NOMO-1 treated with dmso at 0.1 percent for 144 hours (cell line): Measurements from ENCODE around the gene CFAP99.
"Not testable (repeated sequence)": the region's sequence is repeated elsewhere in the genome, so short reads cannot be mapped to it uniquely, and the experiment has no call there.

Experiments used
- DNase-seq: peaks from one replicate; lab custom pipeline; 2025; ENCODE audit not compliant: unreplicated experiment; lab: John Stamatoyannopoulos, UW

CFAP99 gene

DNA sequence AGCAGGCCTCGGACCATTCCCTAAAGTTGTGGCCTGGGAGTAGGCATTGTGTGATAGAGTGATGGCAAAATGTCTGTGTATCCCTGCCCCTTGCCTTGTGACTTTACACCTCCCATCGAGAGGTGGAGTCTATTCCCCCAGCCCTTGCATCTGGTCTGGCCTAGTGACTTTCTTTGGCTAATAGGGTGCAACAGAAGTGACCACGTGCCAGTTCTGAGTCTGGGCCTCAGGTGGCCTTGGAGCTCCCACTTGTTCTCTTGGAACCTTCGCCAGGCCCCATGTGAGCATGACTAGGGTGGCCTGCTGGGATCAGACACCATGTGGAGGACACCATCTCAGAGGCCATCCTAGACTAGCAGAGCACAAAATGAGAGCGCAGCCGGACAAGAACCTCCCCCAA, 46.3 kb downstream of the CFAP99 start:
- DNase-seq = no peak

DNA sequence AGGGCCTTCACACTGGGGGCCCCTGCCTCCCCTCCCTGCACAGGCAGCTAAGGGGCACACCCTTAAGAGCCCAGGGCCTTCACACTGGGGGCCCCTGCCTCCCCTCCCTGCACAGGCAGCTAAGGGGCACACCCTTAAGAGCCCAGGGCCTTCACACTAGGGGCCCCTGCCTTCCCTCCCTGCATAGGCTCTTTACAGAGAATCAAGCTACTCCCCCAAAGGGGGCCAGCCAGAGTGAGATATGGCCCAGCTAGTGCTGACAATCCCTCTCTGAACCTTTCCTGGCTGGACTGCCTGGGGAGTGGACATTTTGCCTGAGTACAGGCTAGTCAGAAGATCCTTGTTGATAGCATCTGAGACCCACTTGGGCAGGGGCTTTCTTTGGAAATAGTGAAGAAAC, 46.8 kb downstream of the CFAP99 start:
- DNase-seq = not testable (repeated sequence)

DNA sequence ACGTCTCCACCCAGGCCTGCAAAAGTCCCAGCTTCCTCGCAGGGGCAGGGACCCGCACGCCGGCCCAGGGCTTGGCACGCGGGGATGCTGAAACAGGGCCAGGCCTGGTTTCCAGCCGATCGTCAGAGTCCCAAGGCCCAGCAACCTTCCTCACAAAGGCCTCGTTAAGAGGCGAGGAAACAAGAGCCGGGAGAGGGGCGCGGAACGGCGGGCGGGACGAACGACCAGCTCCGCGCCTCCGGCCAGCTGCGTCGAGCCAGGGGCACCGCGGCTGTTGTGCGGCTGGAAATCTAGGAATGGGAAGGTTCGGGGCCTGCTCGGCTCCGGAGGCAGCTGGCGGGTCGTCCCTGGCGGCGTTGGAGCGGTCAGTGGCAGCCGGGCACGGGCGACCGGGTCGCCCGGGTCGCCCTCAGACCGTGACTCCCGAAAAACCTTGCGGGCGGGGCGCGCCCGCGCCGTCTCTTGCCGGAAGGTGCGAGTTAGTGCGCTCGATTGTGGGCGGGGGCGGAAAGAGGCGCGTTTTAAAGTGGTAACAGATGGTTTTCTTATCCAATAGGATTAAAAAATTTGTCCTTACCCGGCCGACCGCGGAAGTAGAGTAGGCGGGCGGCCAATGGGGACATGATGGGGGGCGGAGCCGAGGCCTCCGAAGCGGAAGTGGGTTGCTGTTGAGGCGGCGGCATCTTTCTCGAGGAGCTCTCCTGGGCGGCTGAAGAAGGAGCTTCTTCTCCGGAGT, 49.9 kb downstream of the CFAP99 start, which contains the start of gene RNF4:
RNF4 (plus strand) TSS at position 651 of the 736 bp plus-strand sequence. CDS start 21,388 bp downstream, outside the sequence.
- peak; percentile 95 for DNase-seq

DNA sequence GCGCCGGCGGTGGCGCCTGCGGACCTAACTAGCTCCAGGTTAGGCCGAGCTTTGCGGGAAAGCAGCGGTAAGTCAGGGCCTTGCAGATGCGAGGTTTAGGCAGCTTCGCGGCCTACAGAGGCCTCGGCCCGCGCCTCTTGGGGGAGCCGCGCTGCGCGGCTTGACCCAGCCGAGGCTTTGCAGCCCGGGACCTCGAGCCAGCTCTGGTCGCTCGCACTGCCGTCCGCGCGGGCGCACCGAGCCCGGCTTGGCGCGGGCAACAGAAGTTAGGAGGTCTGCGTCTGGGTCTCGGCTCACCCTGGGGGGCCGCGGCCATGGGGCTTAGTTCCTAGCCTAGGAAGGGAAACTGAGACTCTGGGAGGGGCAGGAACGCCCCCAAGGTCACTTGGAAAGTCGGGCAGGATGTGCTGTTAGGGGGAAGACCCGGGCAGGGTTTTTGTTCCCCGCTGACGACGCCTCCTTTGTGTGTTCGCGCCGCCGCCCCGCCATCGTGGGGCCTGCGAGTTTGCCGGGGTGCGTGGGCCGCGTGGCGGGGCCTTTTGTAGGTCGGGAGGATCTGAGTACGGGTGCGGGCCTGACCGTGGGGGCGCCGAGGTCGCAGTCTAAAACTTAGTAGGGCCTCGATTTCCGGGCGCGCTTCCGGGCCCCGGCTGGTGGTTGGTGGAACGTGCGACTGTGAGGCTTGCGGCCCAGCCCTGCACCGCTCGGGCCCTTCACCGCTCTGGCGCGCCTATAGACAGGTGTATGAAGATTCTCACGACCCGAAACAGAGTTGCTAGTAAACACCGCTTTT, 50.6 kb downstream of the CFAP99 start:
- peak; percentile 32 for DNase-seq

DNA sequence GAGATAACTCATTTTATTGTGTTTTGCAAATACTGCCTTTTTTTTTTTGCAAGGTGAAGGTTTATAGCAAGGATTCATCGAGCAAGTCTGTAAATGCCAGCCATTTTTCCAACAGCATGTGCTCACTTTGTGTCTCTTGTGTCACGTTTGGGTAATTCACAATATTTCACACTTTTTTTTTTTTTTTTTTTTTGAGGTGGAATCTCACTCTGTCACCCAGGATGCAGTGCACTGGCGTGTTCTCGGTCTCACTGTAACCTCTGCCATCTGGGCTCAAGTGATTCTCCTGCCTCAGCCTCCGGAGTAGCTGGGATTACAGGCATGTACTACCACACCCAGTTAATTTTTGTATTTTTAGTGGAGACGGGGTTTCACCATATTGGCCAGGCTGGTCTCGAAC, 52.0 kb downstream of the CFAP99 start:
- DNase-seq = no peak

DNA sequence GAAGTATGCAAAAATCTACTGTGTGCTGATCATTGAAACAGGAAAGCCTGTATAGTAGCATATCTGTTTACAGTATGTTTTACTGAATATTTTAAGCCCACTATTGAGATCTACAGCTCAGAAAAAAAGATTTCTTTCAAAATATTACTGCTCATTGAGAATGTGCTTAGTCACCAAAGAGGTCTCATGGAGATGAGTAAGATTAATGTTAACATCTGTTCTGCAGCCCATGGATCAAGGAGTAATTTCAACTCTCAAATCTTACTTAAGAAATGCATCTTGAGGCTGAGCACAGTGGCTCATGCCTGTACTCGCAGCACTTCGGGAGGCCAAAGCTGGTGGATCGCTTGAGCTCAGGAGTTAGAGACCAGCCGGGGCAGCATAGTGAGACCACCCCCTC, 53.4 kb downstream of the CFAP99 start:
- DNase-seq = no peak

DNA sequence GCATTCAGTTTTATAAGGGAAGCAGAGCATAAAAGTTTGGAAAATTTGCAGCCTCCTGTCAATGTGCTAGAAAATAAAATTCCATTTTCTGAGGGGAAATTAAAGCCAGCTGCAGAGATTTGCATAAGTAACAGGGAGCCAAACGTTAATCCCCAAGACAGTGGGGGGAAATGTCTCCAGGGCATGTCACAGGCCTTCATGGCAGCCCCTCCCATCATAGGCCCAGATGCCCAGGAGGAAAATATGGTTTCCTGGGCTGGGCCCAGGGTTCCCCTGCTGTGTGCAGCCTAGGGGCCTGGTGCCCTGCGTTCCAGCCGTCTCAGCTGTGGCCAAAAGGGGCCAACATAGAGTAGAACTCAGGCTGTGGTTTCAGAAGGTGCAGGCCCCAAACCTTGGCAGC, 59.5 kb downstream of the CFAP99 start:
- DNase-seq = no peak

DNA sequence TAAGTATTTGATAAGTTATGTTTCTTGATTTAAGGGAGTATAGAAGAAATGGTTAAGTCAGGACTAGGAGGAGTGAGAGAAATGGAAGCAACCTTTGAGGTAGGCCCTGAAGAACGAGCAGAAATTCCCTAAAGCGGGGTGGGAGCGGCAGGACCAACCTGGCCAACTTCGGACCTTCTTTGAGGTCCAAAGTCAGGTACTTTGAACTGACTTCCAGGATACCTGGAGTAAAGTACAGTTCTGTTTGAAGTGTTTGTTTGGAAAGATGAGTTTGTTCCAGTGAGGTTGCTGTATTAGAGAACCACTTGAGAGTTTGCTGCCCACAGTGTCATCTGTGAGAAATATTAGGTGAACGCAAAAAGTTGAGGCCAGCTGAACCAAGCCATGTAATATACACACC, 61.9 kb downstream of the CFAP99 start:
- no peak for DNase-seq

DNA sequence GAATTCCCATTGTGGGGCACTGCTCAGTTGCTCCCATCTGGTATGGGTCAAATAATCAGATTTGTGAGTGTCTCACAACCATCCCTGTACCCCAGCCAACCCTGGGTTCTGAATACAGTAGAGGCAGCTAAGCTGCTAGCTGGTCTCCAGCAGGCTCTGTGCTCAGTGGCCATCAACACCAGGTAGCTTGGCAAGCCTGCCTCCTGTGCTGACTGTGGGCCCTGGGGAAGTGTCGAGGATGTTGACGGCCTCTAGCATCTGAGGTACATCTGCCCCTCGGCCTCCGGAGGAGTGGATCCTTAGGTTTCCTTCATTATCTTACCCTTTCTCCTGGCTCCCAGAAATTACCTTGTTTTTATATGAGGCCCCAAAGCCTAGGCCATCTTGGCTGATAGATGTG, 63.4 kb downstream of the CFAP99 start:
- DNase-seq = no peak

DNA sequence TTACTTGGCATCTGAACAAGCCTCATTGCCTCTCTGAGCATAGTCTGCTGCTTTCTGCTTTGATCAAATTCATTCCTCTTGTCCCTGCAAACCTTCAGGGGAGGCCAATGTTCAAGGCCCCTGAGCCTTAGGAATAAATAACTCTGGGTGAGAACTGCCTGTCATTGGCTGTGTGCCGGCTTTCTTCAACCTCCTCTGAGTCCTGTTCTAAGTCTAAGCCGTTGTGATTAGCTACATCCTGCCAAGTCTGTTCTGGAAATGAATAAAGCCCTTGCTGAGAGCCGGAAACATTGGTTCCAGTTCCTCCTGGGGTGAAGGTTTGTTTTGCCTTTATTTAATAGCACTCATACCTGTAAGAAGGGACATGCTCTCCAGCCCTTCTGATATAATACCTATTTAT, 63.9 kb downstream of the CFAP99 start:
- no peak for DNase-seq

DNA sequence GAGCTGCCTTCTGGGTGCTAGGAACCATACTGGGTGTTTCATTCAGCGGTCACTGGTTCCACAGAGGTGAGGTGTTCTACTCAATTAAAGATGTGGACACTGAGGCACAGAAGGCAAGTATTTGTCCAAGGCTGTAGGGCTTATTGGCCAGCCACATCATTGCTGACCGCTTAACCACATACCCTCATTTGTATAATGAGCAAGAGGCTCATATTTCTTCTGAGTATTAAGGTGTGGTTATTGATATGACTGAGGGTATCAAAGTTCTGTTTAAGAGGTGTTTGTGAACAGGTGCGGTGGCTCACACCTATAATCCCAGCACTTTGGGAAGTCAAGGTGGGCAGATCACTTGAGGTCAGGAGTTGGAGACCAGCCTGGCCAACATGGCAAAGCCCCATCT, 64.5 kb downstream of the CFAP99 start:
- no peak for DNase-seq

DNA sequence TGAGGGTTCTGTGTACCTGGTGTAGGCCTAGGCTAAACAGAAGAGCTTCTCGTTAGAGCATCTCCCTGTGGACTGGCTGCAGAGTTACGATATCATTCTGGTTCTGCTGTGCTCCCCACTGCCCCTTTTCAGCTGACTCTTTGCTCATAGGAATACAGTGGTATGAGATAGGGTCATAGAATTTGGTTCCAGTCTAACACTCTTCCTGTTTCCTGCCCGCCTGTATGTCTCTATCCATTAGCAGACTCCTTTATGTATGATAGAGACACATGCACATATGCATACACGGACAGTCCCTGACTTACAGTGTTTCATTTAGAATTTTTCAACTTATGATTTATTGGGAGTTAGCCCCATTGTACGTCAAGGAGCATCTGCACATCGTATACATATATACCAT, 65.4 kb downstream of the CFAP99 start:
- no peak for DNase-seq

DNA sequence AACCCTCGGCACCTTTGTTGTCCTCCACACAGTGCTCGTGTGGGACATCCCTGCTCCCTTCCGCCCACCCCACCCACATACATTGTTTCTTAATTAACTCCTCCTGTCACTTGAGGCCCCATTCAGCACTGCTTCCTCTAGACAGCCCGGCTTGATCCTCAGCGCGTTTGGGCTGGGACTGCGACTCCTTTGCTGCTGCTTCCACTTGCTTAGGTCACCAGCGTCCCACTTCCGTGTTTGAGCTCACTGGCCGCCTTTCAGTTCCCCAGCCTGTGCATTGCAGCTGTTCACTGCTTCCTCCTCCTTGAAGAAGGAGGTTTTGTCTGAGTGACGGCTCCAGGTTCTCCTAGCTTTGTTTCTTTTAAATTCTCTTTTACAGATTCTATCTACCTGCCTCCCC, 66.2 kb downstream of the CFAP99 start:
- peak; percentile 96 for DNase-seq

DNA sequence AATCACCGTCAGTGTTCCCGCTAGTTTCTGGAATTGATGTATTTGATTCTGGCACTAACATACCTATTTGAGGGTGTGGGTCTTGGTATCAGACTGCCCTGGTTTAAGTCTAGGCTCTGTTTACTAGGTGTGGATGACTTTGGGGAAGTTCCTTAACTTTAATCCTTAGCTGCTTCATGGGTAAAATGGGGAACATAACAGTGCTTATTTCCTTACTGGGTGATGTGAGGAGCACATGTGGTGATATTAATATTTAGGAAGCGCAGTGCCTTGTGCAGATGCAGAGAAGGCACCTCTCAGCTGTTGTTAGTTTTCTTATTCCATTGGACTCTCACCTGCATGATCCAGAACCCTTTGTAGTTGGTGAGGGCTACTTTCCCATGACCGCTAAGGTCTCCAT, 67.2 kb downstream of the CFAP99 start:
- DNase-seq = no peak

DNA sequence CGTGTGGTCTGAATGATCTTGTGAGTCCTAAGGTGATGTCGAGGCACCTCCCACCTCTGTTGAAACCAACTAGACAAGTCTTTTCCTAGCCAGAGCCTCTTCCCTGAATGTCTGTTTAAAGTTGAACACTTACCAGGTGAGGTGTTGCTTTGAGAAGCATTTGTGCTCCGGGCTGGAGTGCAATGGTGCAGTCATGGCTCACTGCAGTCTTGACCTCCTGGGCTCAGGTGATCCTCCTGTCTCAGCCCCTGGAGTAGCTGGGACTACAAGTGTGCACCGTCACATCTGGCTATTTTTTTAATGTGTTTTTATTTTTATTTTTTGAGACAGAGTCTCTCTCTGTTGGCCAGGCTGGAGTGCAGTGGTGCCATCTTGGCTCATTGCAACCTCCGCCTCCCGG, 68.2 kb downstream of the CFAP99 start:
- DNase-seq = no peak

DNA sequence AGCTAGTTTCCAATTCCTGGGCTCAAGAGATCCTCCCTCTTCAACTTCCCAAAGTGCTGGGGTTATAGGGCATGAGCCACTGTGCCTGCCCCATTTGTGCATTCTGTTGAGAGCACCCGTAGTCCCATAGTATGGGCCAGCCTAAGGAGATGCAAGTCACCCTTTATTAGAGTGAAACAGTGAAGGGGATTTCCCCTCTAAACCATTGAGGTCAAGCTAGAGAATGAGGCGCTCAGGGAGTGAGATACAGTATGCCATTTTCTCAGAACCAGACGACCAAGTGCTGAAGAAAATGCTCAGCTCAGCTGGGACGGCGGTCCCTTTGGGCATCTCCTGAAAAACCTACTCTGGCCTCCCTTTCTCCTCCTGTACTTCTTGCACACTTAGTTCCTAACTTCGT, 68.9 kb downstream of the CFAP99 start:
- no peak for DNase-seq

DNA sequence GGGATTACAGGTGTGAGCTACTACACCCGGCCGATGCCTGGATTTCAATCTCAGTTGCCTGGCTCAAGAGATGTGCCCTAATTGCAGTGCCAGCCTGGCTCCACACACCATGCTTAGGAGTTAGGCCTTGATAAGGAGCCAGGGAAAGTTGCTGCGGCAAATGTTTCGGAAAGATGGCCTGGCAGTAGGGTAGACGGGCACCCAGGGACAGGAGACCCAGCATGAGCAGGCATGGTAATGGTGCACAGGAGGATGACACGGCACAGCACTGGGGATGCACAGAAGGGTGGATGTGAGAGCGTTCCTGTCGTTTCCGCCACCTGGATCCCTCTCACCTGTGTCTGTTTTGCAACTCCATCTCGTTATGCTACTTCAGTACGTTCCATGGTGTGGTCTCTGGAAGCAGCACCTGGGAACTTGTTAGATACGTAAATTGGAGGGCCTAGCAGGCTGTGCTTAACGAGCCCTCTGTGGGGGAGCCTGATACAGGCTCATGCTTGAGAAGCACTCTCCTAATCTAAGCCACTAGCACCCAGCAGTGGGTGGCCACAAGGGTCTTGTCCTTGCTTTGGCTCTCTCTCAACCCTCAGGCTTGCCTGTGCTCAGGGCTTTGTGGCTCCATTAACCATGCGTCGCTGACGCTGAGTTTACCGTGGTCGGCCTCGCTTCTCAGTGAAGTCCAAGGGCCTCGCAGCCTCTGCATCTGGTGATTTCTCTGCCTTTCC, 70.5 kb downstream of the CFAP99 start:
- no peak for DNase-seq

DNA sequence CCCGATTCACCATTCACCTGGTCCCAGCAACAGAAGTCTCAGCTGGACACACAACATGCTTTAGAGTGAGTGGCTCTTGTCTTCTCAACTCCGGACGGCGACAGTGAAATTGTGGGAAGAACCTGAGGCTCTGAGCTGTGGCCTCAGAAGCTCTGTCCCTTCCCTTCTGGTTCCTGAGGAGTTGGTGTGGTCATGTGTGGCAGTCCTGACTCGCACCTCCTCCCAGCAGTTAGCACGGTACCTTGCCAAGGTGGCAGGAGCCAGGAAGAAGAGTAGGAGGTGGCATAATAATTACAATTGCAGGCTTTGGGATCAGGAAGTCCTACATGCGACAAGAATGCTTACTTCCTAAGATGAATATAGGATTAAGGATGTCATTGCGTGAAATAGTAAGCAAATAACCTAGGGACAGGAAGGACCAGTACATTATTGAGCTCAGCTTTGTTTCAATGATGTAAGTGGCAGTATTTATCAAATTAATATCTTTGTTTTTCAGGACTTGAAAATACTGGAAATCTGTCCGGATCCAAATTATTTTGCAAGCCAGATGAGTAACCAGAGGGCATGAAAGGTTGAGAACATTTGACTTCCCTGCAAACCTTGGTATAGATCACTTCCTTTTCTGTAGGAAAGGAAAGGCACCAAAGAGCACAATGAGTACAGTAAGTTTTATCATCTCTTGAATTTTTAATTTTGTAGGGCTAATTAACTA, 71.2 kb downstream of the CFAP99 start:
- DNase-seq = no peak

DNA sequence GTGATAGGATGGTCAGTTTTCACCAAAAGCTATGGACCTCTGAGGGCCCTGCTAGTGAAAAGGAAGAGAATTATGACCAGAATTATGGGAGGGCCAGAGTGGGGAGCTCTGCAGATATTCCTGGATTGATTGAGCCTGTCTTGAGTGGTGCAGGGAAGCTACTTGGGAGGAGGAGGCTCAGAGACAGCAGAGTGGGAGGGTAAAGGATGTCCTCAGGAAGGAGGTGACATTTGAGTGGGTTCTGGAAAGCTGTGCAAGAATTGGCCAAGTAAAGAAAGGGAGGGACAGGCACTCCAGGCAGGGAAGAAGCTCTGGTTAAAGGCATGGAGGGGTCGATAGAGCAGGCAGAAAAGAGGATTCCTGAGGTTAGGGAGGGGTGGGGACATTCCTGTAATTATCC, 74.2 kb downstream of the CFAP99 start:
- no peak for DNase-seq

DNA sequence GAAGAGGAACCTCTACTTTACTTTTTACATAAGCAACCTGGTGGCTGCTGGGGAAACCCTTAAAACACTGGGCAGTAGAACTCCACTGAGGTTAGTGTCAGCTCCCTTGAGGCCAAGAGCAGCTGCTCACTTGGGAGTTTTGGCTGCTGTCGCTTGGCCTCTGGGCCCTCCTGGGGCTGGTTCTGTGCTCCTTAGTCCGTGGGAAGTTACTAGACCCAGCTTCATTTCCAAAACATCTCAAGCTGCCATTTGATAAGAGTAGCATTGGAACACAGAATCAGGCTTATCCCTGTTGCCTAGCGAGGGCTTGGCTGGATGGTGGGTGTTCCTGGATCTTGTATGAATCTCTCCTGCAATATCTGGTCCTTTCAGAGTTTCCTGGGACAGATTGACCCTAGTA, 76.2 kb downstream of the CFAP99 start:
- no peak for DNase-seq

DNA sequence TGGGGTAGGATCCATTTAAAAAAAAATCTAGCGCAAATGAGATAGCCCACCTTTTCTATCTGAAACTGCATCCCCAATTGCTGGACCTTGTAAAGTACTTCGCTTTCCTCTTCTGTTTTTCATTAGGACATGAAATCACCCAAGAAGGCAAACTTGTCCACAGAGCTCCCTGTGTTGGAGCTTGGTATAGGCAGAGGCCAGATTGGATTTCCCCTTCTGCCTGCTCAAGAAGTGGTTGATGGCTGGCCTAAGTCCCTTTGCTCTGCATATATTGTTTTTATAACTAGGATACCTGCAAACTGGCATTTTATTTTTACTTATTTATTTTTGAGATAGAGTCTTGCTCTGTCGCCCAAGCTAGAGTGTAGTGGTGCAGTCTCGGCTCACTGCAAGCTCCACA, 78.6 kb downstream of the CFAP99 start:
- no peak for DNase-seq
